T-helper 1 cell (primary cell): ENCODE results near the gene KCNN1.
"Not testable (repeated sequence)": the region's sequence is repeated elsewhere in the genome, so short reads cannot be mapped to it uniquely, and the experiment has no call there.

Source experiments
- DNase-seq, 5 donors: peaks; one replicate each; pipeline ENCODE4 v3.0.0-alpha.2; 2012 to 2020
- total RNA-seq, 4 donors: gene quantifications; one replicate each; lab custom pipeline; 2026; lab: John Stamatoyannopoulos, UW

KCNN1 gene
- 0 to 0.46 (median 0.08) reads per million in 4 donors for total RNA-seq

- DNase-seq: no peak
Observed at GRCh38 chr19:17966550-17967256, at the start of gene KCNN1. Gene KCNN1 (plus strand): TSS chr19:17967107. CDS start chr19:17973889, 6,782 bp downstream.

- DNase-seq: not testable (repeated sequence)
Observed at GRCh38 chr19:17918151-17918550, 48.8 kb upstream of the KCNN1 start.

GRCh38 chr19:17919122-17919521, 47.8 kb upstream of the KCNN1 start:
- not testable (repeated sequence) for DNase-seq

- DNase-seq: no peak
Observed at GRCh38 chr19:17920527-17920926, 46.4 kb upstream of the KCNN1 start.

- no peak for DNase-seq
Observed at GRCh38 chr19:17922138-17922537, 44.8 kb upstream of the KCNN1 start.

GRCh38 chr19:17926044-17926443, 40.9 kb upstream of the KCNN1 start:
- DNase-seq: no peak

GRCh38 chr19:17929056-17929455, 37.9 kb upstream of the KCNN1 start:
- DNase-seq: no peak

GRCh38 chr19:17931532-17932191, 35.2 kb upstream of the KCNN1 start:
- no peak for DNase-seq

- peak; percentile 86 to 96 (median 88) for DNase-seq
Observed at GRCh38 chr19:17932485-17933338, 34.2 kb upstream of the KCNN1 start, which contains the start of gene CCDC124. Gene CCDC124 (plus strand): TSS chr19:17933015. CDS start chr19:17936421, 3,406 bp downstream.

- DNase-seq: no peak
Observed at GRCh38 chr19:17933414-17934129, 33.3 kb upstream of the KCNN1 start.

- DNase-seq: no peak
Observed at GRCh38 chr19:17936379-17936778, 30.5 kb upstream of the KCNN1 start.

GRCh38 chr19:17937371-17937900, 29.5 kb upstream of the KCNN1 start:
- no peak for DNase-seq

GRCh38 chr19:17938092-17938845, 28.6 kb upstream of the KCNN1 start:
- DNase-seq: peak; percentile 60 to 82 (median 75)

GRCh38 chr19:17942181-17942580, 24.7 kb upstream of the KCNN1 start:
- no peak for DNase-seq

- no peak for DNase-seq
Observed at GRCh38 chr19:17942582-17943273, 24.2 kb upstream of the KCNN1 start.

GRCh38 chr19:17943274-17944221, 23.4 kb upstream of the KCNN1 start:
- no peak for DNase-seq

GRCh38 chr19:17944301-17944700, 22.6 kb upstream of the KCNN1 start:
- no peak for DNase-seq

- peak in 2 of 5 donors; percentile 30 to 35 for DNase-seq
Observed at GRCh38 chr19:17946965-17947784, 19.7 kb upstream of the KCNN1 start.
